WERI-Rb-1 (cell line): ENCODE results near the gene TTLL5.

Experiments used
- DNase-seq: peaks from one replicate; pipeline ENCODE4 v3.0.0-alpha.2; 2020
- H3K27ac ChIP-seq: fragments of 250-450 bp; sonication (Bioruptor Pico); 2 replicates; pipeline ENCODE4 v1.5.1; 2020; ENCODE audit warnings: mild to moderate bottlenecking, moderate library complexity
- H3K27me3 ChIP-seq: fragments of 250-450 bp; sonication (Bioruptor Pico); 2 replicates; pipeline ENCODE4 v1.5.1; 2021; ENCODE audit warnings: mild to moderate bottlenecking, low read depth, moderate library complexity; ENCODE audit not compliant: insufficient read depth, severe bottlenecking
- H3K36me3 ChIP-seq: fragments of 250-450 bp; sonication (Bioruptor Pico); 2 replicates; pipeline ENCODE4 v1.5.1; 2020; ENCODE audit warnings: mild to moderate bottlenecking, moderate library complexity
- H3K4me3 ChIP-seq: 2 replicates; pipeline ENCODE4 v1.5.1; 2011; ENCODE audit warnings: low read depth, mild to moderate bottlenecking, control low read depth, low read length
- H3K9me3 ChIP-seq: fragments of 250-450 bp; sonication (Bioruptor Pico); 2 replicates; pipeline ENCODE4 v1.5.1; 2021; ENCODE audit warnings: mild to moderate bottlenecking, moderate library complexity; ENCODE audit not compliant: severe bottlenecking
- TF ChIP-seq, protein P1 (sequence below): IDR thresholded peaks from 2 replicates; pipeline ENCODE4 v1.5.1; 2011; ENCODE audit warnings: low read depth, mild to moderate bottlenecking, control low read depth, inconsistent platforms, low read length

TTLL5 gene

DNA sequence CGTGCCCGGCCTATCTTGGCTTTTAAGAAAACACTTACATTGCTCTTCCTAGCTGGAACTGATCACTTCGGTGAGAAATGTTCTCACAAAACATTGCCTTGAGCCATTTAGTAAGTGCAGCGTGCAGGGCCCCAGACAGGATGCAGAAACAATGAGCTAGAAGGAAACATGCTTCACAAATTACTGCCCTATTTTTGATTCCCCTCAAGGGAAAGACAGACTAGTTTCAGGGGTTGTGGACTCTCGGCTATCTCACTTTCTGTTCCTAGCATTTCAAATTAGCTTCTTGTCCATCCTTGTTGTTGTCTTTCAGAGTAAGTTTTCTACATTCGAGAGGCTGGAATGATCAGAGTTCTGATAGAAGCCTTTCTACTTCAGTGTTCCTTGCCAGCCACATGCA, 299.2 kb downstream of the TTLL5 start:
- TF ChIP-seq, protein P1, sequence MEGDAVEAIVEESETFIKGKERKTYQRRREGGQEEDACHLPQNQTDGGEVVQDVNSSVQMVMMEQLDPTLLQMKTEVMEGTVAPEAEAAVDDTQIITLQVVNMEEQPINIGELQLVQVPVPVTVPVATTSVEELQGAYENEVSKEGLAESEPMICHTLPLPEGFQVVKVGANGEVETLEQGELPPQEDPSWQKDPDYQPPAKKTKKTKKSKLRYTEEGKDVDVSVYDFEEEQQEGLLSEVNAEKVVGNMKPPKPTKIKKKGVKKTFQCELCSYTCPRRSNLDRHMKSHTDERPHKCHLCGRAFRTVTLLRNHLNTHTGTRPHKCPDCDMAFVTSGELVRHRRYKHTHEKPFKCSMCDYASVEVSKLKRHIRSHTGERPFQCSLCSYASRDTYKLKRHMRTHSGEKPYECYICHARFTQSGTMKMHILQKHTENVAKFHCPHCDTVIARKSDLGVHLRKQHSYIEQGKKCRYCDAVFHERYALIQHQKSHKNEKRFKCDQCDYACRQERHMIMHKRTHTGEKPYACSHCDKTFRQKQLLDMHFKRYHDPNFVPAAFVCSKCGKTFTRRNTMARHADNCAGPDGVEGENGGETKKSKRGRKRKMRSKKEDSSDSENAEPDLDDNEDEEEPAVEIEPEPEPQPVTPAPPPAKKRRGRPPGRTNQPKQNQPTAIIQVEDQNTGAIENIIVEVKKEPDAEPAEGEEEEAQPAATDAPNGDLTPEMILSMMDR, result no peak
- no peak for DNase-seq
- no peak overlapping the region for H3K4me3 ChIP-seq
- H3K27ac ChIP-seq, result no peak overlapping the region
- H3K27me3 ChIP-seq, result no peaks in the 10 kb centered on the region
- no peaks in the 10 kb centered on the region for H3K9me3 ChIP-seq
- no peaks in the 10 kb centered on the region; the same call in 1 of the 2 replicates for H3K36me3 ChIP-seq

DNA sequence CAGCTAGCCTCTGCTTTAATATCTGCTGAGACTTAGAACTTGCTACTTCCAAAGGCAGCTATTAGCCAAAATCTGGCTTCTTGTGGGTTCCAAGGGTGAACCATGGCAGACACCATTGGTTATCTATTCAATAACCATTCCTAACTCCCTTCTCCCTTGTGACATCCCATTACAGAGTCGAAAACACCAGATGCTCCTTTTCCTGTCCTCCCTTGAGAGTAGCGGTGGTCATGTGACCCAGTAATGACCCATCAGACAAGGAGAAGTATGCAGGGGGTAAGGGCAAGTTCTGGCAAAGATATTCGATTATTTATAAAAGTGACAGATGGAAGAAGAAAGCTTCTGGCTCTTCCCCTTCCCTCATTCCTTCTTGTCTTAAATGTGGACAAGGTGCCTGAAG, 300.6 kb downstream of the TTLL5 start:
- no peaks in the 10 kb centered on the region for H3K9me3 ChIP-seq
- no peak for DNase-seq
- TF ChIP-seq, protein P1, result no peak
- no peak overlapping the region for H3K4me3 ChIP-seq
- no peaks in the 10 kb centered on the region; the same call in 1 of the 2 replicates for H3K36me3 ChIP-seq
- no peak overlapping the region for H3K27ac ChIP-seq
- no peaks in the 10 kb centered on the region for H3K27me3 ChIP-seq

DNA sequence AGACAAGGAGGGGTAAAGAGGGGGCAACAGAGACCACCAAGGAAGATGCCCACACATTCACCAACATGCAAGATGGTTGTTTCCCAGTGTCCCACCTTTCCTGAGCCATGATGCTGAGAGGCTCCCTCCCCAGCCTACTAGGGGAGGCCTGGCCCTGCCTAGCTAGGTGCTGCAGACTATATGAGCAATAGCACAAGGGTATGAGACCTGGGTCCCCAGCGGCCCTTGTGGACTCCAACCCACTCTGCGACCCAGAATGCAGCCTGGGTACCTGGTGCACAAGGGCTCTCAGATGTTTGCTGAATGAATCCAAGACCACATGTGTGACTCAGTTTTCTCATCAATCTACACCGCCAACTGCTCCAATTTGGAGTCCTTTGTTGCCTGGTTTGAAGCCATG, 306.8 kb downstream of the TTLL5 start:
- Histone ChIP-seq H3K36me3 (no peaks in the 10 kb centered on the region; the same call in 1 of the 2 replicates), H3K27me3 (no peaks in the 10 kb centered on the region), H3K4me3 (no peak overlapping the region), H3K27ac (no peak overlapping the region), H3K9me3 (no peaks in the 10 kb centered on the region)
- TF ChIP-seq, protein P1, result no peak
- DNase-seq, result no peak

DNA sequence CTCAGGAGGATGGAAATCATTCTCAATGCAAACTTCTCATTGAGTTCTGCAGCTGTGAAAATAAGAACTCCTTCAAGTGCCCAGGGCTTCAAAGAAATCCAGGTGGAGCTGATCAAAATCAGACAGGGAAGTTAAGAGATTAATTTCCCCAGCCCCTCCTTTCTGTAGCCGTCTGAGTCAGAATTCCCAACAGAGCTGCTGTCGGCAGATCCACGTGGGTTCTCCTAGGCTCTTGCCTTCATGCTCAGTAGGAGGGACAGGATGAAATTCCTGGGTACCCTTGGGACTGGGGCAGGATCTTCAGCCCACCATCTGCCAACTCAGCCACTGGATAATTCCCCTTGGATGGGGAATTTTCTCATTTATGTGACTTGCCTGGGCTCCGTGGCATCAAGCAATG, 307.4 kb downstream of the TTLL5 start:
- TF ChIP-seq, protein P1, result no peak
- H3K27me3 ChIP-seq, result no peaks in the 10 kb centered on the region
- H3K9me3 ChIP-seq, result no peaks in the 10 kb centered on the region
- DNase-seq, result peak; percentile 34
- no peak overlapping the region for H3K4me3 ChIP-seq
- no peak overlapping the region for H3K27ac ChIP-seq
- H3K36me3 ChIP-seq, result no peaks in the 10 kb centered on the region

DNA sequence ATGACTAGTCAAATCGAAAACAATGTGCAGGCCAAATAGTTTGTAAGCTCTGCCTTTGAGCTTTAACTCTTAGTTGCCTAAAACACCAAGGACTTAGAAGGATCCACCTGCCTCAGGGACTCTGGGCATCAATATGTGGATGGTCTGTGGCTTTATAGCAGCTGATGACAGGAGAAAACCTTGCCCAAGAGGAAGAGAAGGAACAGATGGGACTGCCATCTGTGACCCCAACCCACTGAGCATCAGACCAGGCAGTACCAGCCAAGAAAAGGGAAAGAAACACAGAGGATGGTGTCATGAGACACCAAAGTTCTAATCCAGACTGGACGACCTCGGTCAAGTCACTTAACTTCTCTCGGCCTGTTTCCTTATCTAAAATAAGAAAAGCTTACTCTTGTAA, 308.1 kb downstream of the TTLL5 start:
- no peak for DNase-seq
- no peaks in the 10 kb centered on the region for H3K27me3 ChIP-seq
- H3K4me3 ChIP-seq, result no peak overlapping the region
- no peaks in the 10 kb centered on the region for H3K36me3 ChIP-seq
- H3K27ac ChIP-seq, result no peak overlapping the region
- TF ChIP-seq, protein P1, result no peak
- no peaks in the 10 kb centered on the region for H3K9me3 ChIP-seq

DNA sequence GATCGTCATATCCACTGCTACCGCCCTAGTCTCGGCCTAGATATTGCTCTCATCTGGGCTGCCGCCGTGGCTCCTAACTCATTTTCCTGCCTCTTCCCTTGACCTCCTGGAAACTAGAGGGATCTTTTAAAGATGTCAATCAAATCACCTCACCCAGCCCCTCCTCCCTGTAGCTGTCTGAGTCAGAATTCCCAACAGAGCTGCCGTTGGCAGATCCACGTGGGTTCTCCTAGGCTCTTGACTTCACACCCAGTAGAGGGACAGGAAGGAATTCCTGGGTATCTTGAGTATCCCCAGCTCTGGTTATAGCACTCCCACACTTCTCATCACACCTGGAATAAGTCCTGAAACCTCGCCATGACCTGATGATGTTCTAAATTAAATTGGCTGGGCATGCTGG, 308.8 kb downstream of the TTLL5 start:
- TF ChIP-seq, protein P1, result no peak
- Histone ChIP-seq H3K4me3 (no peak overlapping the region), H3K9me3 (no peaks in the 10 kb centered on the region), H3K36me3 (no peaks in the 10 kb centered on the region), H3K27ac (no peak overlapping the region), H3K27me3 (no peaks in the 10 kb centered on the region)
- no peak for DNase-seq
